Ectodermal cell (in vitro differentiated cells): ENCODE results near the gene MTMR6.

Experiments
- H3K27ac ChIP-seq: 2 replicates; pipeline ENCODE4 v1.7.0; 2013; ENCODE audit warnings: mild to moderate bottlenecking, low read depth, low read length; ENCODE audit not compliant: insufficient read depth, poor library complexity, severe bottlenecking
- H3K27me3 ChIP-seq: 2 replicates; pipeline ENCODE4 v1.7.0; 2013; ENCODE audit warnings: mild to moderate bottlenecking, low read length; ENCODE audit not compliant: insufficient read depth, control insufficient read depth, poor library complexity, severe bottlenecking
- H3K36me3 ChIP-seq: one replicate; pipeline ENCODE4 v1.7.0; 2013; ENCODE audit warnings: low read length; ENCODE audit not compliant: control insufficient read depth, insufficient read depth
- H3K4me1 ChIP-seq: one replicate; pipeline ENCODE4 v1.7.0; 2013; ENCODE audit warnings: low read length; ENCODE audit not compliant: control insufficient read depth, insufficient read depth
- H3K4me3 ChIP-seq: 2 replicates; pipeline ENCODE4 v1.7.0; 2013; ENCODE audit warnings: low read depth, low read length, control low read depth; ENCODE audit not compliant: insufficient read depth
- H3K9me3 ChIP-seq: 2 replicates; pipeline ENCODE4 v1.7.0; 2013; ENCODE audit warnings: mild to moderate bottlenecking, low read length, moderate library complexity; ENCODE audit not compliant: control insufficient read depth
- WGBS, 2 experiments: methylation state at CpG; one replicate each; pipeline ENCODE4 v1.1.7; 2013; ENCODE audit warnings: missing lambda C conversion rate in 2 of 2; 5-methylcytosine and 5-hydroxymethylcytosine counted together

MTMR6 gene

GRCh38 chr13:25222740-25223139, 64.5 kb downstream of the MTMR6 start:
- Histone ChIP-seq H3K36me3 (no peaks in the 10 kb centered on the region), H3K4me3 (no peak overlapping the region), H3K4me1 (no peaks in the 10 kb centered on the region), H3K9me3 (no peaks in the 10 kb centered on the region), H3K27me3 (no peaks in the 10 kb centered on the region), H3K27ac (no peak overlapping the region)
- WGBS, 2 experiments, result 93 to 95% methylated on average over 9 of the region's 9 CpGs

- Histone ChIP-seq H3K27me3 (no peaks in the 10 kb centered on the region), H3K36me3 (no peaks in the 10 kb centered on the region), H3K4me3 (no peak overlapping the region), H3K27ac (no peak overlapping the region), H3K9me3 (no peaks in the 10 kb centered on the region), H3K4me1 (peaks cover 9% of the 10 kb centered on the region)
- WGBS, 2 experiments, result 90 to 93% methylated on average over 5 of the region's 5 CpGs
Measured at GRCh38 chr13:25218019-25218418, 69.3 kb downstream of the MTMR6 start.

- Histone ChIP-seq H3K27me3 (no peaks in the 10 kb centered on the region), H3K27ac (no peak overlapping the region), H3K9me3 (no peaks in the 10 kb centered on the region), H3K36me3 (no peaks in the 10 kb centered on the region), H3K4me3 (no peak overlapping the region), H3K4me1 (peaks cover 9% of the 10 kb centered on the region)
- 42 to 46% methylated on average over 12 of the region's 12 CpGs for WGBS, 2 experiments
Measured at GRCh38 chr13:25217023-25217885, 70.0 kb downstream of the MTMR6 start.

GRCh38 chr13:25215253-25215575, 72.1 kb downstream of the MTMR6 start:
- Histone ChIP-seq H3K36me3 (no peaks in the 10 kb centered on the region), H3K27ac (no peak overlapping the region), H3K9me3 (no peaks in the 10 kb centered on the region), H3K4me1 (peaks cover 9% of the 10 kb centered on the region), H3K4me3 (no peak overlapping the region), H3K27me3 (no peaks in the 10 kb centered on the region)
- 98% methylated on average over 3 of the region's 3 CpGs for WGBS, 2 experiments

GRCh38 chr13:25214491-25215252, 72.6 kb downstream of the MTMR6 start:
- no peak overlapping the region for H3K27ac ChIP-seq
- H3K36me3 ChIP-seq, result no peaks in the 10 kb centered on the region
- no peaks in the 10 kb centered on the region for H3K9me3 ChIP-seq
- 72 to 75% methylated on average over 5 to 6 of the region's 6 CpGs for WGBS, 2 experiments
- no peak overlapping the region for H3K4me3 ChIP-seq
- peaks cover 9% of the 10 kb centered on the region for H3K4me1 ChIP-seq
- H3K27me3 ChIP-seq, result no peaks in the 10 kb centered on the region

- Histone ChIP-seq H3K4me1 (peaks cover 9% of the 10 kb centered on the region), H3K27ac (no peak overlapping the region), H3K27me3 (no peaks in the 10 kb centered on the region), H3K36me3 (no peaks in the 10 kb centered on the region), H3K9me3 (no peaks in the 10 kb centered on the region), H3K4me3 (no peak overlapping the region)
- 93 to 95% methylated on average over 2 of the region's 2 CpGs for WGBS, 2 experiments
Measured at GRCh38 chr13:25213715-25214114, 73.6 kb downstream of the MTMR6 start.

GRCh38 chr13:25210842-25211569, 76.3 kb downstream of the MTMR6 start:
- no peaks in the 10 kb centered on the region for H3K27me3 ChIP-seq
- WGBS, 2 experiments, result 94 to 96% methylated on average over 13 of the region's 13 CpGs
- no peak overlapping the region for H3K27ac ChIP-seq
- no peaks in the 10 kb centered on the region for H3K4me1 ChIP-seq
- no peaks in the 10 kb centered on the region for H3K9me3 ChIP-seq
- no peaks in the 10 kb centered on the region for H3K36me3 ChIP-seq
- H3K4me3 ChIP-seq, result no peak overlapping the region

- 92 to 94% methylated on average over 8 of the region's 8 CpGs for WGBS, 2 experiments
- H3K4me3 ChIP-seq, result no peak overlapping the region
- H3K27ac ChIP-seq, result no peak overlapping the region
- H3K36me3 ChIP-seq, result no peaks in the 10 kb centered on the region
- H3K4me1 ChIP-seq, result peaks cover 4% of the 10 kb centered on the region
- H3K9me3 ChIP-seq, result no peaks in the 10 kb centered on the region
- H3K27me3 ChIP-seq, result no peaks in the 10 kb centered on the region
Measured at GRCh38 chr13:25207291-25207810, 79.9 kb downstream of the MTMR6 start.

- H3K4me1 ChIP-seq, result peaks cover 4% of the 10 kb centered on the region
- WGBS, 2 experiments, result 85 to 86% methylated on average over 4 of the region's 4 CpGs
- H3K9me3 ChIP-seq, result no peaks in the 10 kb centered on the region
- H3K4me3 ChIP-seq, result no peak overlapping the region
- no peak overlapping the region for H3K27ac ChIP-seq
- H3K36me3 ChIP-seq, result no peaks in the 10 kb centered on the region
- no peaks in the 10 kb centered on the region for H3K27me3 ChIP-seq
Measured at GRCh38 chr13:25204863-25205262, 82.4 kb downstream of the MTMR6 start.
